A673 (cell line): ENCODE measurements around the gene THSD1.

Experiments
- CTCF ChIP-seq: fragments of 300-800, 200-600 bp; sonication (generic); conservative IDR thresholded peaks from 2 replicates; pipeline ENCODE4 v1.5.1; 2017; ENCODE audit warnings: low read depth, mild to moderate bottlenecking, antibody characterized with exemption, low read length, moderate library complexity, mixed read lengths
- EZH2 ChIP-seq: fragments of 200-600 bp; sonication (generic); IDR thresholded peaks from 2 replicates; pipeline ENCODE4 v1.6.1; 2017; ENCODE audit warnings: borderline replicate concordance, low read depth, mild to moderate bottlenecking, mixed read lengths, antibody characterized with exemption, low read length; ENCODE audit not compliant: poor library complexity, severe bottlenecking

GRCh38 chr13:52414963-52415362 lies 9.0 kb upstream of the THSD1 start:
- TF ChIP-seq CTCF (no peak), EZH2 (no peak)
